DND-41 (cell line): ENCODE results near the gene DMKN.
"Not testable (repeated sequence)": the region's sequence is repeated elsewhere in the genome, so short reads cannot be mapped to it uniquely, and the experiment has no call there.

Experiments used
- ATAC-seq: fragments of 200-7000 bp; cut with Tn5 transposase; 3 replicates; pipeline ENCODE4 v1.9.1; 2021; ENCODE audit warnings: low read depth; ENCODE audit not compliant: insufficient read depth
- DNase-seq: peaks from one replicate; pipeline ENCODE4 v3.0.0-alpha.2; 2020
- H2AFZ ChIP-seq: 2 replicates; pipeline ENCODE4 v1.6.0; 2012; ENCODE audit warnings: low read depth, low read length
- H3K27ac ChIP-seq: 2 replicates; pipeline ENCODE4 v1.5.1; 2012; ENCODE audit warnings: low read length, inconsistent platforms
- H3K27me3 ChIP-seq: fragments of 200-600 bp; sonication (generic); 2 replicates; pipeline ENCODE4 v1.6.0; 2012; ENCODE audit warnings: low read length, mild to moderate bottlenecking, inconsistent platforms; ENCODE audit not compliant: insufficient read depth, poor library complexity
- H3K36me3 ChIP-seq: 2 replicates; pipeline ENCODE4 v1.5.1; 2012; ENCODE audit warnings: low read length, inconsistent platforms; ENCODE audit not compliant: insufficient read depth
- H3K4me1 ChIP-seq: 2 replicates; pipeline ENCODE4 v1.5.1; 2012; ENCODE audit warnings: mild to moderate bottlenecking, low read length; ENCODE audit not compliant: insufficient read depth
- H3K4me2 ChIP-seq: 2 replicates; pipeline ENCODE4 v1.6.0; 2012; ENCODE audit warnings: mild to moderate bottlenecking, moderate library complexity, low read length, inconsistent platforms; ENCODE audit not compliant: insufficient read depth
- H3K4me3 ChIP-seq, 2 experiments: fragments of 200-600 bp in 1 of 2; shearing (Covaris generic) in 1 of 2; 2 replicates each; pipeline ENCODE4 v1.5.1; 2012 to 2016; ENCODE audit warnings: inconsistent platforms in 2 of 2, low read length in 2 of 2, mild to moderate bottlenecking in 2 of 2, low read depth in 1 of 2, moderate library complexity in 1 of 2
- H3K79me2 ChIP-seq: 2 replicates; pipeline ENCODE4 v1.6.0; 2012; ENCODE audit warnings: low read length, inconsistent platforms; ENCODE audit not compliant: insufficient read depth
- H3K9ac ChIP-seq: 2 replicates; pipeline ENCODE4 v1.6.0; 2012; ENCODE audit warnings: low read depth, mild to moderate bottlenecking, inconsistent platforms, low read length, moderate library complexity
- H3K9me3 ChIP-seq: 2 replicates; pipeline ENCODE4 v1.5.1; 2012; ENCODE audit warnings: low read length, moderate library complexity, mild to moderate bottlenecking, inconsistent platforms; ENCODE audit not compliant: insufficient read depth, severe bottlenecking
- H4K20me1 ChIP-seq: 2 replicates; pipeline ENCODE4 v1.6.0; 2012; ENCODE audit warnings: low read length; ENCODE audit not compliant: insufficient read depth
- CTCF ChIP-seq: IDR thresholded peaks from 2 replicates; pipeline ENCODE4 v1.5.1; 2012; ENCODE audit warnings: borderline replicate concordance, low read length, moderate library complexity, mild to moderate bottlenecking; ENCODE audit not compliant: poor library complexity, severe bottlenecking; ENCODE audit errors: extremely low read depth
- EZH2 ChIP-seq: IDR thresholded peaks from 3 replicates; pipeline ENCODE4 v1.6.1; 2012; ENCODE audit warnings: borderline replicate concordance, low read depth, mild to moderate bottlenecking, moderate library complexity, low read length, inconsistent platforms; ENCODE audit not compliant: severe bottlenecking

Gene DMKN

GRCh38 chr19:35468637-35469036, 44.8 kb downstream of the DMKN start:
- no peak overlapping the region for H2AFZ ChIP-seq
- no peak overlapping the region for H3K4me3 ChIP-seq
- H3K27me3 ChIP-seq, result no peaks in the 10 kb centered on the region
- no peaks in the 10 kb centered on the region for H3K9me3 ChIP-seq
- peaks cover 7% of the 10 kb centered on the region for H3K4me1 ChIP-seq
- no peak for TF ChIP-seq EZH2
- peak; percentile 72 for TF ChIP-seq CTCF
- H3K27ac ChIP-seq, result no peak overlapping the region
- no peak overlapping the region for H3K4me2 ChIP-seq
- H3K9ac ChIP-seq, result no peak overlapping the region
- no peaks in the 10 kb centered on the region for H3K79me2 ChIP-seq
- peak; percentile 49 for DNase-seq
- no peaks in the 10 kb centered on the region for H4K20me1 ChIP-seq
- peak; percentile 78 for ATAC-seq
- H3K36me3 ChIP-seq, result no peaks in the 10 kb centered on the region

GRCh38 chr19:35466259-35466658, 47.2 kb downstream of the DMKN start:
- H2AFZ ChIP-seq, result no peak overlapping the region
- no peak overlapping the region for H3K4me2 ChIP-seq
- H3K9ac ChIP-seq, result no peak overlapping the region
- H3K9me3 ChIP-seq, result no peaks in the 10 kb centered on the region
- H3K79me2 ChIP-seq, result no peaks in the 10 kb centered on the region
- no peak overlapping the region for H3K4me3 ChIP-seq
- ATAC-seq (no peak), DNase-seq (no peak)
- no peak overlapping the region for H3K27ac ChIP-seq
- no peaks in the 10 kb centered on the region for H3K36me3 ChIP-seq
- TF ChIP-seq CTCF (no peak), EZH2 (no peak)
- H3K27me3 ChIP-seq, result no peaks in the 10 kb centered on the region
- H3K4me1 ChIP-seq, result peaks cover 30% of the 10 kb centered on the region
- no peaks in the 10 kb centered on the region for H4K20me1 ChIP-seq

- peak overlapping the region; percentile 55 for H3K4me2 ChIP-seq
- not testable (repeated sequence) for DNase-seq, H4K20me1 ChIP-seq, H3K9me3 ChIP-seq, H3K9ac ChIP-seq, H3K36me3 ChIP-seq, H2AFZ ChIP-seq, H3K4me3 ChIP-seq, H3K79me2 ChIP-seq, H3K27me3 ChIP-seq
- peak overlapping the region; percentile 52 for H3K27ac ChIP-seq
- ATAC-seq, result peak; percentile 23
- peaks cover 30% of the 10 kb centered on the region for H3K4me1 ChIP-seq
Observed at GRCh38 chr19:35462956-35463355, 50.5 kb downstream of the DMKN start.

GRCh38 chr19:35462476-35462953, 50.9 kb downstream of the DMKN start:
- H2AFZ ChIP-seq, result peak overlapping the region; percentile 56
- H4K20me1 ChIP-seq, result no peaks in the 10 kb centered on the region
- peak; percentile 47 for TF ChIP-seq CTCF
- no peak for TF ChIP-seq EZH2
- H3K27ac ChIP-seq, result peak overlapping the region; percentile 80
- H3K36me3 ChIP-seq, result no peaks in the 10 kb centered on the region
- peak; percentile 98 for ATAC-seq
- no peaks in the 10 kb centered on the region for H3K9me3 ChIP-seq
- peak overlapping the region; percentile 55 for H3K4me2 ChIP-seq
- H3K27me3 ChIP-seq, result no peaks in the 10 kb centered on the region
- H3K9ac ChIP-seq, result peak overlapping the region; percentile 28
- H3K79me2 ChIP-seq, result no peaks in the 10 kb centered on the region
- H3K4me1 ChIP-seq, result peaks cover 30% of the 10 kb centered on the region
- DNase-seq, result peak; percentile 74
- peak overlapping the region in 1 of 2 experiments; percentile 19; a peak in 1 of 4 replicates for H3K4me3 ChIP-seq

GRCh38 chr19:35461788-35462187, 51.7 kb downstream of the DMKN start:
- not testable (repeated sequence) for H3K79me2 ChIP-seq, DNase-seq, ATAC-seq, H3K36me3 ChIP-seq, H2AFZ ChIP-seq, H3K9me3 ChIP-seq, H3K4me3 ChIP-seq, H3K9ac ChIP-seq, H3K27me3 ChIP-seq, H4K20me1 ChIP-seq, H3K27ac ChIP-seq
- H3K4me1 ChIP-seq, result peaks cover 30% of the 10 kb centered on the region
- H3K4me2 ChIP-seq, result peak overlapping the region; percentile 55; the same call in 1 of the 2 replicates
